ENCODE results near the gene BFSP1. TPM values are rescaled to one million over a fixed set of nuclear protein-coding genes. Genes with fewer than 3 reads are reported as not detected.

Gene BFSP1
- total and polyA plus RNA-seq, 2 experiments from 2014 or later: 2.0 to 2.3 TPM

DNA sequence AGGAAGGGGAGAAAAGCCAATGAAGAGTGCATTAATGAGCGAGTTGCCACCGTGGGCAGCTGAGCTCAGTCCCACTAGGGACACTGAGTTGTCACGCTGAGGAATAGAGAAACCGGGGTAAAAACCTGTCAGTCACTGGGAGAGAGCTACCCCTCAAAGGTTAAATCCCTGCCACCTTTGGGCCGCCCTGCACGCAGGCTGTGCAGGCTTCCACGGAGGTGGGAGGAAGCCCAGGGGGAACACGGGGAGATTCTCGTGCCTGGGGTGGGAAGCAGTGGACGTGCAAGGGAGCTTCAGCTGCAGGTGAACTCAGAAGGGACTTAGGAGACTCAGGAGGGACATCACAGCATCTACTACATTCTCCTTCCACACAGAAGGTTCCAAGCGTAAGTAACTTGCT is 50.5 kb downstream of the BFSP1 start:
- H3K4me3 ChIP-seq: no peak overlapping the region
- no peak overlapping the region for H2AFZ ChIP-seq
- TF ChIP-seq, protein P1, sequence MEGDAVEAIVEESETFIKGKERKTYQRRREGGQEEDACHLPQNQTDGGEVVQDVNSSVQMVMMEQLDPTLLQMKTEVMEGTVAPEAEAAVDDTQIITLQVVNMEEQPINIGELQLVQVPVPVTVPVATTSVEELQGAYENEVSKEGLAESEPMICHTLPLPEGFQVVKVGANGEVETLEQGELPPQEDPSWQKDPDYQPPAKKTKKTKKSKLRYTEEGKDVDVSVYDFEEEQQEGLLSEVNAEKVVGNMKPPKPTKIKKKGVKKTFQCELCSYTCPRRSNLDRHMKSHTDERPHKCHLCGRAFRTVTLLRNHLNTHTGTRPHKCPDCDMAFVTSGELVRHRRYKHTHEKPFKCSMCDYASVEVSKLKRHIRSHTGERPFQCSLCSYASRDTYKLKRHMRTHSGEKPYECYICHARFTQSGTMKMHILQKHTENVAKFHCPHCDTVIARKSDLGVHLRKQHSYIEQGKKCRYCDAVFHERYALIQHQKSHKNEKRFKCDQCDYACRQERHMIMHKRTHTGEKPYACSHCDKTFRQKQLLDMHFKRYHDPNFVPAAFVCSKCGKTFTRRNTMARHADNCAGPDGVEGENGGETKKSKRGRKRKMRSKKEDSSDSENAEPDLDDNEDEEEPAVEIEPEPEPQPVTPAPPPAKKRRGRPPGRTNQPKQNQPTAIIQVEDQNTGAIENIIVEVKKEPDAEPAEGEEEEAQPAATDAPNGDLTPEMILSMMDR (IDR thresholded peaks at IDR 0.05; ENCODE audit: poor library complexity): no peak
- TF ChIP-seq EZH2 (IDR thresholded peaks at IDR 0.05; ENCODE audit: borderline replicate concordance): no peak
- no peak for TF ChIP-seq EZH2phosphoT487 (IDR thresholded peaks at IDR 0.05; ENCODE audit: low read depth, severe bottlenecking, unreplicated experiment)
- WGBS (ENCODE audit: low lambda C conversion rate, missing lambda C conversion rate): 91% methylated on average over 11 of the region's 11 CpGs
- no peak overlapping the region for H3K4me2 ChIP-seq
- no peak overlapping the region for H3K27ac ChIP-seq
- no peaks in the 10 kb centered on the region for H4K20me1 ChIP-seq (ENCODE audit: insufficient read depth, poor library complexity, severe bottlenecking)
- H3K9me3 ChIP-seq (ENCODE audit: low read depth): no peaks in the 10 kb centered on the region
- DNase-seq (ENCODE audit: low spot score): no peak
- no peaks in the 10 kb centered on the region for H3K27me3 ChIP-seq
- H3K9me2 ChIP-seq (replicated peaks; ENCODE audit: insufficient read depth): no peaks in the 10 kb centered on the region
- no peaks in the 10 kb centered on the region for H3K79me2 ChIP-seq
- H3K4me1 ChIP-seq (ENCODE audit: insufficient read depth): no peaks in the 10 kb centered on the region
- no peaks in the 10 kb centered on the region for H3K36me3 ChIP-seq (replicated peaks; ENCODE audit: insufficient read depth, low read depth)

- Histone ChIP-seq H2AFZ (no peak overlapping the region), H3K27me3 (no peaks in the 10 kb centered on the region), H3K9me2 (replicated peaks; ENCODE audit: insufficient read depth) (no peaks in the 10 kb centered on the region), H4K20me1 (ENCODE audit: insufficient read depth, poor library complexity, severe bottlenecking) (no peaks in the 10 kb centered on the region), H3K36me3 (replicated peaks; ENCODE audit: insufficient read depth, low read depth) (no peaks in the 10 kb centered on the region), H3K27ac (no peak overlapping the region), H3K4me1 (ENCODE audit: insufficient read depth) (no peaks in the 10 kb centered on the region), H3K79me2 (no peaks in the 10 kb centered on the region), H3K4me3 (no peak overlapping the region), H3K9me3 (ENCODE audit: low read depth) (no peaks in the 10 kb centered on the region), H3K4me2 (no peak overlapping the region)
- TF ChIP-seq EZH2 (IDR thresholded peaks at IDR 0.05; ENCODE audit: borderline replicate concordance): no peak
- TF ChIP-seq EZH2phosphoT487 (IDR thresholded peaks at IDR 0.05; ENCODE audit: low read depth, severe bottlenecking, unreplicated experiment): no peak
- TF ChIP-seq, protein P1 (IDR thresholded peaks at IDR 0.05; ENCODE audit: poor library complexity): no peak
- WGBS (ENCODE audit: low lambda C conversion rate, missing lambda C conversion rate): 96% methylated on average over 23 of the region's 23 CpGs
- no peak for DNase-seq (ENCODE audit: low spot score)
These were observed 52.0 kb downstream of the BFSP1 start for GRCh38 chr20:17479063-17479657.

- Histone ChIP-seq H3K27me3 (no peaks in the 10 kb centered on the region), H3K4me3 (no peak overlapping the region), H3K36me3 (replicated peaks; ENCODE audit: insufficient read depth, low read depth) (no peaks in the 10 kb centered on the region), H3K9me2 (replicated peaks; ENCODE audit: insufficient read depth) (no peaks in the 10 kb centered on the region), H3K27ac (no peak overlapping the region), H3K4me1 (ENCODE audit: insufficient read depth) (no peaks in the 10 kb centered on the region), H3K4me2 (no peak overlapping the region), H3K9me3 (ENCODE audit: low read depth) (no peaks in the 10 kb centered on the region), H3K79me2 (no peaks in the 10 kb centered on the region), H2AFZ (no peak overlapping the region), H4K20me1 (ENCODE audit: insufficient read depth, poor library complexity, severe bottlenecking) (no peaks in the 10 kb centered on the region)
- TF ChIP-seq EZH2phosphoT487 (IDR thresholded peaks at IDR 0.05; ENCODE audit: low read depth, severe bottlenecking, unreplicated experiment) (no peak), EZH2 (IDR thresholded peaks at IDR 0.05; ENCODE audit: borderline replicate concordance) (no peak)
- TF ChIP-seq, protein P1 (IDR thresholded peaks at IDR 0.05; ENCODE audit: poor library complexity): no peak
- 74% methylated on average over 6 of the region's 6 CpGs for WGBS (ENCODE audit: low lambda C conversion rate, missing lambda C conversion rate)
- no peak for DNase-seq (ENCODE audit: low spot score)
These were observed 57.5 kb downstream of the BFSP1 start for GRCh38 chr20:17473659-17474058.

Measured in hepatocyte (in vitro differentiated cells).